Suprapubic skin (tissue), 4 donors: ENCODE data around the gene CLECL1.

Experiments used
- CTCF ChIP-seq, 2 donors: fragments of 200-600 bp in 1 of 2; fragments of 450-650 bp in 1 of 2; sonication (generic) in 1 of 2; IDR thresholded peaks; one replicate each; pipeline ENCODE4 v1.5.1; 2016 to 2019; ENCODE audit warnings: antibody characterized with exemption in 2 of 2, mild to moderate bottlenecking in 1 of 2, moderate library complexity in 1 of 2
- POLR2A ChIP-seq, 2 donors: fragments of 450-650 bp; IDR thresholded peaks; one replicate each; pipeline ENCODE4 v1.6.1; 2017; ENCODE audit warnings: antibody characterized with exemption in 2 of 2, mild to moderate bottlenecking in 2 of 2, moderate library complexity in 2 of 2
- POLR2AphosphoS5 ChIP-seq, 3 donors: sonication (generic); formaldehyde crosslinking; IDR thresholded peaks; one replicate each; pipeline ENCODE4 v1.6.1; 2017; ENCODE audit warnings: antibody characterized with exemption in 3 of 3

DNA sequence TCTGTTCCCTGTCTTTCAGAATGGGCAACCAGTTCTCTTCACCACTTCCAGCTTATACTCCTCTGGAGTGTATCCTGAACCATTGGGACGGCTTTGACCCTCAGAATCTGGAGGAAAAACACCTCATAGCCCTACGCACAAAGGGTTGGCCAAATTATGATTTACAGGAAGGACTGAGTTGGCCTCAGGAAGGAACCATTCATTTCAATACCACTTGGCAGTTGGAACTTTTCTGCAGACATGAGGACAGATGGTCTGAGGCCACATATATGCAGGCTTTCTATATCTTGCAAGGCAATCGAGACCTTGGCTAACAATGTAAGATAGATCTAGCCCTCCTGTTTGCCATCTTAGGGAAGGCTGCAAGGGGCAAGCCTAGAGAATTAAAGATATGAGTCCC is 24.0 kb downstream of the CLECL1 start:
- TF ChIP-seq CTCF (IDR thresholded peaks at IDR 0.05) (no peak), POLR2A (IDR thresholded peaks at IDR 0.05) (no peak), POLR2AphosphoS5 (IDR thresholded peaks at IDR 0.05) (no peak)
